KMS-11 (cell line): ENCODE measurements around the gene ZCWPW2.

Source experiments
- H2AFZ ChIP-seq: fragments of 200-600 bp; sonication (generic); 2 replicates; pipeline ENCODE4 v1.6.1; 2016; ENCODE audit warnings: antibody characterized with exemption, mixed run types, low read depth
- H3K27ac ChIP-seq: fragments of 200-600 bp; sonication (generic); 2 replicates; pipeline ENCODE4 v1.6.1; 2016; ENCODE audit warnings: mild to moderate bottlenecking, mixed run types
- H3K27me3 ChIP-seq: fragments of 200-600 bp; sonication (generic); 2 replicates; pipeline ENCODE4 v1.6.1; 2017; ENCODE audit warnings: mild to moderate bottlenecking, low read depth, mixed run types, moderate library complexity; ENCODE audit not compliant: insufficient read depth
- H3K36me3 ChIP-seq: fragments of 200-600 bp; sonication (generic); 2 replicates; pipeline ENCODE4 v1.6.1; 2017; ENCODE audit warnings: mild to moderate bottlenecking, mixed run types; ENCODE audit not compliant: insufficient read depth
- H3K4me1 ChIP-seq: fragments of 200-600 bp; sonication (generic); 2 replicates; pipeline ENCODE4 v1.6.1; 2016; ENCODE audit warnings: mild to moderate bottlenecking, low read depth, mixed run types; ENCODE audit not compliant: poor library complexity, severe bottlenecking
- H3K4me2 ChIP-seq: fragments of 200-600 bp; sonication (generic); 2 replicates; pipeline ENCODE4 v1.7.0; 2016; ENCODE audit warnings: mild to moderate bottlenecking, mixed run types
- H3K4me3 ChIP-seq: fragments of 200-600 bp; sonication (generic); IDR thresholded peaks from 2 replicates; pipeline ENCODE4 v1.6.1; 2017; ENCODE audit warnings: low read depth, low read length, mixed read lengths; ENCODE audit not compliant: insufficient read depth
- H3K79me2 ChIP-seq: fragments of 200-600 bp; sonication (generic); 2 replicates; pipeline ENCODE4 v1.6.1; 2016; ENCODE audit warnings: low read depth, mixed run types; ENCODE audit not compliant: insufficient read depth
- H3K9ac ChIP-seq: fragments of 200-600 bp; sonication (generic); 2 replicates; pipeline ENCODE4 v1.6.1; 2016; ENCODE audit warnings: mild to moderate bottlenecking, mixed run types
- H4K20me1 ChIP-seq: fragments of 200-600 bp; sonication (generic); 2 replicates; pipeline ENCODE4 v1.6.1; 2016; ENCODE audit warnings: mild to moderate bottlenecking, mixed run types; ENCODE audit not compliant: insufficient read depth
- CTCF ChIP-seq: fragments of 200-600 bp; sonication (generic); conservative IDR thresholded peaks from 2 replicates; pipeline ENCODE4 v1.6.1; 2017; ENCODE audit warnings: low read depth, mild to moderate bottlenecking, antibody characterized with exemption, low read length, moderate library complexity, mixed read lengths

The ZCWPW2 gene

DNA sequence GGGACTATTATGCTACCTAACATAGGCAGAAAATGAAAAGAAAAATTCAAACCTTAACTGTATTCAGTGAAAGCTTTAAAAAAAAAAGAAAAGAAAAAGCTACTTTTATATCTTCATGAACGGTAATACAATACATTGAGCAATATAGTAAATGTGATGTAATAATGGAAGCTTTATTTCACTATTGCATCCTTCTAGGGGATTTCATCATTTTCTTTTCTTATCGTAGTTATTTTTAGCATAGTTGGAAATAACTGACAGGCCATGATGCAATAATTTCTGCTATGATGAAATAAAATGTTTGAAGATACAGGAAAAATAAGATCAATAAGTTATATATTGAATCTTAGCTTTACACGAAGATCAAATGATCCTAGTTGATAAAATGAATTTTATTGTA lies 40.3 kb upstream of the ZCWPW2 start:
- H3K9ac ChIP-seq: no peak overlapping the region
- no peaks in the 10 kb centered on the region for H3K27me3 ChIP-seq
- H3K79me2 ChIP-seq: no peaks in the 10 kb centered on the region
- H2AFZ ChIP-seq: no peak overlapping the region
- H3K4me2 ChIP-seq: no peak overlapping the region
- H3K36me3 ChIP-seq: no peaks in the 10 kb centered on the region
- H3K27ac ChIP-seq: no peak overlapping the region
- no peak for TF ChIP-seq CTCF
- H4K20me1 ChIP-seq: no peaks in the 10 kb centered on the region
- no peaks in the 10 kb centered on the region for H3K4me1 ChIP-seq
- H3K4me3 ChIP-seq: no peak overlapping the region

GRCh38 chr3:28315711-28316110 lies 32.8 kb upstream of the ZCWPW2 start:
- Histone ChIP-seq H3K27ac (no peak overlapping the region), H2AFZ (no peak overlapping the region), H3K36me3 (no peaks in the 10 kb centered on the region), H3K79me2 (no peaks in the 10 kb centered on the region), H3K4me2 (no peak overlapping the region), H3K27me3 (no peaks in the 10 kb centered on the region), H3K4me3 (no peak overlapping the region), H4K20me1 (no peaks in the 10 kb centered on the region), H3K4me1 (no peaks in the 10 kb centered on the region), H3K9ac (no peak overlapping the region)
- no peak for TF ChIP-seq CTCF

DNA sequence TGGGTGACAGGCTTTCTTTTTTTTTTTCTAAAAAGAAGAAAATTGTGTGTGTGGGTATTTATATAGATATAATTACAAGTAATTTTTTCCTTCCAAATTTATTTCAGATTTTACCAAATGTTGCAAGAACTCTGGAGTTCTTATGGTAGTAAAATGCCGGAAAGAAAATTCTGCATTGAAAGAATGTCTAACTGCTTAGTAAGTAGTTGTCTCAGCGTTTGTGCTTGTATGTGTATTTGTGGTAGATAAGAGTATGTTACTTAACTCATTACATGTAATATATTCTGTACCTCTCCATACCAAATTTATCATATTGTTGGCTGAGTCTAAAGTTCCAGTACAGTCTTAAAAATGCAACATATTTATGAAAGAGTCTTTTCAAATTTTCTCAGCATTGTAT lies 32.3 kb upstream of the ZCWPW2 start:
- no peak overlapping the region for H3K27ac ChIP-seq

DNA sequence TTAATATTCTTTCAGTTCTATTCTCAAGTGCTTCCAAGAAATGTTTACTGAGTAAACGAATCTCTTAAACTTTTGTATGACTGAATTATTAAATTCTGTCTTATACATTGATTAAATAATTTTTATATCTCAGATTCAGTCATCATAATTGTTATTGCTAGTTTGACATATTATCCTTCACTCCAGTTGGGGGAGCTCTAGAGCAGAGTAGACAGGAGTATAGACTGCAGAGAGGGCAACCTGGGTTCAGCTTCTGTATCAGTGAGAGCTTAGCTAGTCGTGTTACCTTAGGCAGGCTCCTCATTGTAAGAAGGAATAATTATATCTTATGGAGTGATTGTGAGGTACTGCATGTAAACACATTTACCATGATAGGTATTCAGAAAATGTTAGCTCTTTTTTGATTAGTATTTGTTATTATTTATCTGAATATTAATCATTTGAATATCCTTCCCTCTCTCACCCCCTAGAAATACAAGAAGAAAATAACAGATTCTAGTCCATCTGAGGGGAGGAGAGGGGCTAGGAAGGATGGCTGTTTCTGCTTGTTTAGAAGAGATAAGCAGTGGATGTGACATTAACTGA lies 31.0 kb upstream of the ZCWPW2 start:
- Histone ChIP-seq H2AFZ (no peak overlapping the region), H3K27ac (no peak overlapping the region), H3K4me3 (no peak overlapping the region), H3K36me3 (no peaks in the 10 kb centered on the region), H4K20me1 (no peaks in the 10 kb centered on the region), H3K9ac (no peak overlapping the region), H3K4me2 (no peak overlapping the region), H3K27me3 (no peaks in the 10 kb centered on the region), H3K79me2 (no peaks in the 10 kb centered on the region), H3K4me1 (no peaks in the 10 kb centered on the region)
- TF ChIP-seq CTCF: peak; percentile 44

More for the DNA sequence above, 32.3 kb upstream of the ZCWPW2 start:
- no peak overlapping the region for H3K9ac ChIP-seq
- no peaks in the 10 kb centered on the region for H3K27me3 ChIP-seq
- H3K79me2 ChIP-seq: no peaks in the 10 kb centered on the region
- H3K36me3 ChIP-seq: no peaks in the 10 kb centered on the region
- H3K4me3 ChIP-seq: no peak overlapping the region
- H4K20me1 ChIP-seq: no peaks in the 10 kb centered on the region
- TF ChIP-seq CTCF: no peak
- H2AFZ ChIP-seq: no peak overlapping the region
- H3K4me1 ChIP-seq: no peaks in the 10 kb centered on the region
- no peak overlapping the region for H3K4me2 ChIP-seq
